HEK293T (cell line): ENCODE results near the gene SOX13.

Experiments used
- BHLHE40 ChIP-seq: fragments of 450-650 bp; IDR thresholded peaks from 2 replicates; pipeline ENCODE4 v1.6.1; 2016; ENCODE audit warnings: mild to moderate bottlenecking, moderate library complexity, borderline replicate concordance
- ELF4 ChIP-seq: fragments of 450-650 bp; IDR thresholded peaks from 2 replicates; pipeline ENCODE4 v1.6.1; 2017; ENCODE audit warnings: antibody characterized with exemption
- FOXM1 ChIP-seq: fragments of 450-650 bp; IDR thresholded peaks from 2 replicates; pipeline ENCODE4 v1.6.1; 2017; ENCODE audit warnings: mild to moderate bottlenecking, borderline replicate concordance
- HDGF ChIP-seq: fragments of 450-650 bp; IDR thresholded peaks from 2 replicates; pipeline ENCODE4 v1.6.1; 2017; ENCODE audit warnings: antibody characterized with exemption, borderline replicate concordance
- L3MBTL2 ChIP-seq: fragments of 450-650 bp; conservative IDR thresholded peaks from 2 replicates; pipeline ENCODE4 v1.6.1; 2016; ENCODE audit warnings: mild to moderate bottlenecking
- SP1 ChIP-seq: fragments of 450-650 bp; IDR thresholded peaks from 2 replicates; pipeline ENCODE4 v1.6.1; 2017
- SUZ12 ChIP-seq: fragments of 450-650 bp; IDR thresholded peaks from 2 replicates; pipeline ENCODE4 v1.6.1; 2016; ENCODE audit warnings: mild to moderate bottlenecking
- TARDBP ChIP-seq: fragments of 450-650 bp; IDR thresholded peaks from 2 replicates; pipeline ENCODE4 v1.6.1; 2016

DNA sequence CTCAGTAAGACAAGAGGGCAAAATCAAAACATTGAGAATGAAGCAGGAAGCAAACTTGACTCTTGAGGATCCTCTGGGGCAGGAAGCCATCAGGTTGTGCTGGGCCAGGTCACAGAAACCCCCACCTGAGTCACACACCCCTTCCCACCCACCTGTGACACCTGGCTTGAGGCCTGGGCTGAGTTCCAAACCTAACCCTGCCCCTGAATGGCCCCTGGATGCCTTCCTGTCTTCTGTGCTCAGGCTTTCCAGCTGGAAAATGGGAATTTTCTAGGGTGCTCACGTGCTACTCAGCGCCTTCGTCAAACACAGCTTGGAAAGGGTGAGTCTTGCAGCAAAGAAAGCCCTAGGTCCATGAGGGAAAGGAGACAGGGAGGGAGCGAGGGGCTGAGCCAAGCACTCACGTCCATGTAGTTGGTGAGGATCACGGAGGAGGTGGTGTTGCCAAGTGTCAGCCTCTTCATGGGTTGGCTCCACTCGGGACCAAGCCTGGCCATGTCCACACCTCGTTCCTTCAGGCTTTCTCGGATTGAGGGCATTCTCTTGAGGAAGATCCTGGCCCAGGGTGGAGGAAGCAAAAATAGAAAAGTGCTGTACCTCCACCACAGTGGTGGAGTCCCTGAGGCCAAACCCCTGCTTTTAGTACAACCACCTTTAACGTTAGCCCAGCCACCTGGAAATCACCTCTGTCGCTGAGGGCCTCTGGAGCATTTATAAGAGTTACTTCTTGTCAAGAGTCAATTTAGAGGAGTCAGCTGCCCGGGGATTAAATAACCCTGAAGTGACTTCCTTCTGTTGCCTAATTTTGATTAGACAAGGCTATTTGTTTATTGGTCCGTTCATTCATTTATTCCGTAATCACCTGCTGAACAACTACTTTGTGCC, 88.9 kb downstream of the SOX13 start:
- TF ChIP-seq SP1 (no peak), BHLHE40 (no peak), TARDBP (no peak), SUZ12 (no peak), ELF4 (no peak), FOXM1 (no peak), L3MBTL2 (no peak), HDGF (no peak)
